Gastroesophageal sphincter (tissue), 3 donors: ENCODE data around the gene SRRM5.

Experiments used
- POLR2A ChIP-seq, 2 donors: fragments of 450-650 bp; IDR thresholded peaks; one replicate each; pipeline ENCODE4 v1.6.1; 2017; ENCODE audit warnings: antibody characterized with exemption in 2 of 2, mild to moderate bottlenecking in 2 of 2, moderate library complexity in 1 of 2
- TF ChIP-seq, protein P1 (sequence below), 4 experiments: fragments of 200-600 bp in 2 of 4; fragments of 450-650 bp in 2 of 4; sonication (generic) in 1 of 4; IDR thresholded peaks; one replicate each; pipeline ENCODE4 v1.5.1; 2017 to 2019; ENCODE audit warnings: antibody characterized with exemption in 4 of 4, mild to moderate bottlenecking in 2 of 4, moderate library complexity in 2 of 4

DNA sequence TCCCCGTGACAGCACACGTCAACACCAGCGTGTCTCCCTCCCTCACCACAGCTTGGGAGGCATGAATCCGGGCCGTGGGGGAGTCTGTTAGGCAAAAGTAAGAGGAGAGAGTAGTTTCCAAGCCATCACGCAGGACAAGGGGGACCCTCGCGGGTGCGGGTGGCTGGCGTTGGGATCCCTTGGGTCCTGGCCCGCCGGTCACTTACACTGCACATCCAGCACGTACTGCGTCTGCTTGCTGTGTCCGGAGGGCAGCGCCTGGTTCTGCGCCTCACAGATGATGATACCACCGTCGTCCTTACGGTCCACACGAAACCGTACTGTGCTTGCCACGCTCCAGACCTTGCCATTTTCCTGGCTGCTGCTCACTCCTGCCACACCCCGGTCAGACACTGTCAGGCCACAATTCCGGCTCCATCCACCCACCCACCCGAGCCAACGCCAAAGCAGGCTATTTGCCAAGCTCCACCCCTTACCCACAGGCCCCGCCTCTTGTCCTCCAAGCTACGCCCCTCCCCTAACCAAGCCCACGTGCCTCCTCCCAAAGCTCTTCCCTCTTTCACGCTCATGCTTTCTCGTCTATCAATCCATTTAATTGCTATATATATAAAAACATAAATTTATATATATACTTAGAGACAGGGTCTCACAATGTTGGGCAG is 14.2 kb downstream of the SRRM5 start:
- no peak for TF ChIP-seq POLR2A (IDR thresholded peaks at IDR 0.05)
- TF ChIP-seq, protein P1, sequence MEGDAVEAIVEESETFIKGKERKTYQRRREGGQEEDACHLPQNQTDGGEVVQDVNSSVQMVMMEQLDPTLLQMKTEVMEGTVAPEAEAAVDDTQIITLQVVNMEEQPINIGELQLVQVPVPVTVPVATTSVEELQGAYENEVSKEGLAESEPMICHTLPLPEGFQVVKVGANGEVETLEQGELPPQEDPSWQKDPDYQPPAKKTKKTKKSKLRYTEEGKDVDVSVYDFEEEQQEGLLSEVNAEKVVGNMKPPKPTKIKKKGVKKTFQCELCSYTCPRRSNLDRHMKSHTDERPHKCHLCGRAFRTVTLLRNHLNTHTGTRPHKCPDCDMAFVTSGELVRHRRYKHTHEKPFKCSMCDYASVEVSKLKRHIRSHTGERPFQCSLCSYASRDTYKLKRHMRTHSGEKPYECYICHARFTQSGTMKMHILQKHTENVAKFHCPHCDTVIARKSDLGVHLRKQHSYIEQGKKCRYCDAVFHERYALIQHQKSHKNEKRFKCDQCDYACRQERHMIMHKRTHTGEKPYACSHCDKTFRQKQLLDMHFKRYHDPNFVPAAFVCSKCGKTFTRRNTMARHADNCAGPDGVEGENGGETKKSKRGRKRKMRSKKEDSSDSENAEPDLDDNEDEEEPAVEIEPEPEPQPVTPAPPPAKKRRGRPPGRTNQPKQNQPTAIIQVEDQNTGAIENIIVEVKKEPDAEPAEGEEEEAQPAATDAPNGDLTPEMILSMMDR (IDR thresholded peaks at IDR 0.05) = no peak
